A673 (cell line): ENCODE data around the gene PLOD3. TPM values are rescaled to one million over a fixed set of nuclear protein-coding genes. Genes with fewer than 3 reads are reported as not detected.

Experiments
- BruUV-seq: library from RNA; stranded (reverse); fragments of 400-500 nt; replicated peaks from 2 replicates; lab custom pipeline; 2021; lab: Mats Ljungman, UMichigan
- CTCF ChIA-PET: fragments of 300-600 bp; sonication (Branson Sonifier 250); formaldehyde crosslinking; loops from one replicate; lab custom pipeline; 2022; ENCODE audit warnings: antibody characterized with exemption; lab: Charles Lee
- POLR2A ChIA-PET: fragments of 300-600 bp; sonication (Branson Sonifier 250); formaldehyde crosslinking; loops from one replicate; lab custom pipeline; 2022; ENCODE audit warnings: antibody characterized with exemption; ENCODE audit not compliant: low non-redundant PET; lab: Charles Lee
- DNase-seq: peaks from one replicate; pipeline ENCODE4 v3.0.0-alpha.2; 2015; ENCODE audit warnings: low spot score
- H3K27ac ChIP-seq: fragments of 200-600 bp; sonication (generic); 2 replicates; pipeline ENCODE4 v1.5.1; 2016; ENCODE audit warnings: mixed run types, low read depth, mild to moderate bottlenecking, mixed read lengths, antibody characterized with exemption, low read length; ENCODE audit not compliant: poor library complexity, severe bottlenecking
- H3K27me3 ChIP-seq: fragments of 200-600 bp; sonication (generic); replicated peaks from 2 replicates; pipeline ENCODE4 v1.6.1; 2017; ENCODE audit warnings: mixed run types, low read depth, mild to moderate bottlenecking, mixed read lengths, antibody characterized with exemption, low read length; ENCODE audit not compliant: insufficient read depth, poor library complexity
- H3K36me3 ChIP-seq: fragments of 200-600 bp; sonication (generic); 2 replicates; pipeline ENCODE4 v1.6.1; 2016; ENCODE audit warnings: mixed run types, mild to moderate bottlenecking, mixed read lengths, antibody characterized with exemption, low read length; ENCODE audit not compliant: insufficient read depth, poor library complexity, severe bottlenecking
- H3K4me1 ChIP-seq: fragments of 200-600 bp; sonication (generic); 2 replicates; pipeline ENCODE4 v1.6.1; 2017; ENCODE audit warnings: mixed run types, mild to moderate bottlenecking, mixed read lengths, antibody characterized with exemption, low read length; ENCODE audit not compliant: insufficient read depth, poor library complexity, severe bottlenecking
- H3K4me3 ChIP-seq: fragments of 200-600 bp; sonication (generic); 2 replicates; pipeline ENCODE4 v1.5.1; 2016; ENCODE audit warnings: low read depth, mixed run types, mild to moderate bottlenecking, mixed read lengths, low read length; ENCODE audit not compliant: poor library complexity, severe bottlenecking
- H3K9me3 ChIP-seq: fragments of 200-600 bp; sonication (generic); 2 replicates; pipeline ENCODE4 v1.6.1; 2016; ENCODE audit warnings: mixed run types, low read depth, mild to moderate bottlenecking, mixed read lengths, antibody characterized with exemption, low read length; ENCODE audit not compliant: poor library complexity, severe bottlenecking
- CTCF ChIP-seq: fragments of 300-800, 200-600 bp; sonication (generic); conservative IDR thresholded peaks from 2 replicates; pipeline ENCODE4 v1.5.1; 2017; ENCODE audit warnings: low read depth, mild to moderate bottlenecking, antibody characterized with exemption, low read length, moderate library complexity, mixed read lengths
- EZH2 ChIP-seq: fragments of 200-600 bp; sonication (generic); IDR thresholded peaks from 2 replicates; pipeline ENCODE4 v1.6.1; 2017; ENCODE audit warnings: borderline replicate concordance, low read depth, mild to moderate bottlenecking, mixed read lengths, antibody characterized with exemption, low read length; ENCODE audit not compliant: poor library complexity, severe bottlenecking
- intact Hi-C: fragments of 100-400 bp; cut with micrococcal nuclease; formaldehyde crosslinking; loops from one replicate; pipeline ENCODE4 v1.10.0; 2022; ENCODE audit not compliant: unreplicated experiment
- total RNA-seq: library from RNA; stranded (reverse); gene quantifications from 2 replicates; pipeline ENCODE4 v1.2.3, GENCODE V29; 2021

Gene PLOD3
- total RNA-seq, 1 experiment from 2014 or later, result 84.1 TPM

- no peak overlapping the region for H3K4me3 ChIP-seq
- peaks cover 59% of the 10 kb centered on the region for H3K4me1 ChIP-seq
- DNase-seq, result no peak
- H3K9me3 ChIP-seq, result no peaks in the 10 kb centered on the region
- no TSS peak for BruUV-seq
- no peak for TF ChIP-seq CTCF
- TF ChIP-seq EZH2, result no peak
- ChIA-PET POLR2A (interaction anchor here (0.6 kb wide), 1 partner anchor 45 kb away, joined by 7 read pairs; no protein-coding TSS in a partner anchor), CTCF (interaction anchor here (0.6 to 2.1 kb wide), 2 partner anchors 10 to 12 kb away, joined by 5 to 10 read pairs; no protein-coding TSS in a partner anchor)
- H3K27ac ChIP-seq, result no peak overlapping the region
- H3K27me3 ChIP-seq, result peaks cover 51% of the 10 kb centered on the region
- no peaks in the 10 kb centered on the region for H3K36me3 ChIP-seq
- intact Hi-C loops, result no loop called here
Observed at GRCh38 chr7:101166648-101166908, 50.8 kb downstream of the PLOD3 start.

- no TSS peak for BruUV-seq
- ChIA-PET CTCF (interaction anchor here (0.6 to 2.1 kb wide), 4 partner anchors 10 to 26 kb away, joined by 3 to 10 read pairs (median 5); no protein-coding TSS in a partner anchor), POLR2A (interaction anchor here (0.6 kb wide), 1 partner anchor 46 kb away, joined by 7 read pairs; no protein-coding TSS in a partner anchor)
- Histone ChIP-seq H3K27me3 (peaks cover 46% of the 10 kb centered on the region), H3K36me3 (no peaks in the 10 kb centered on the region), H3K9me3 (no peaks in the 10 kb centered on the region), H3K4me3 (peak overlapping the region; percentile 39), H3K4me1 (peaks cover 59% of the 10 kb centered on the region), H3K27ac (no peak overlapping the region)
- intact Hi-C loops, result no loop called here
- TF ChIP-seq CTCF (no peak), EZH2 (no peak)
- no peak for DNase-seq
Observed at GRCh38 chr7:101165958-101166647, 51.3 kb downstream of the PLOD3 start.

- no TSS peak for BruUV-seq
- Histone ChIP-seq H3K27me3 (peaks cover 38% of the 10 kb centered on the region), H3K9me3 (no peaks in the 10 kb centered on the region), H3K27ac (no peak within 1 kb of the TSS), H3K36me3 (no peaks in the 10 kb centered on the region), H3K4me3 (peak within 1 kb of the TSS; percentile 49), H3K4me1 (peaks cover 57% of the 10 kb centered on the region)
- intact Hi-C loops, result no loop called here
- DNase-seq, result peak; percentile 97
- POLR2A ChIA-PET, result no interaction called here
- TF ChIP-seq CTCF (no peak), EZH2 (no peak)
- CTCF ChIA-PET, result interaction anchor here (0.8 to 2.1 kb wide), 3 partner anchors 9 to 27 kb away, joined by 3 to 5 read pairs (median 5); no protein-coding TSS in a partner anchor
Observed at GRCh38 chr7:101165075-101165957, 52.1 kb downstream of the PLOD3 start, which contains the start of gene VGF. VGF (minus strand) TSS chr7:101165569; CDS start chr7:101164843, 726 bp downstream.
